Right atrium auricular region (tissue), 2 donors: ENCODE measurements around the gene FBXO28. TPM values are rescaled to one million over a fixed set of nuclear protein-coding genes. Genes with fewer than 3 reads are reported as not detected.

Experiments
- DNase-seq: peaks from one replicate; pipeline ENCODE4 v3.0.0-alpha.2; 2019; ENCODE audit warnings: low spot score
- H3K27ac ChIP-seq, 2 donors: fragments of 200-600 bp; sonication (generic); 1 replicate in 1 of 2; 2 replicates in 1 of 2; pipeline ENCODE4 v1.5.1; 2016 to 2019
- H3K27me3 ChIP-seq, 2 donors: fragments of 200-600 bp; sonication (generic); one replicate each; pipeline versions ENCODE4 v1.5.1 to v1.6.0; 2017 to 2019
- H3K36me3 ChIP-seq: fragments of 200-600 bp; sonication (generic); one replicate; pipeline ENCODE4 v1.5.1; 2016
- H3K4me1 ChIP-seq, 2 donors: fragments of 200-600 bp; sonication (generic); one replicate each; pipeline versions ENCODE4 v1.5.1 to v1.6.0; 2017 to 2019
- H3K4me3 ChIP-seq, 2 donors: fragments of 200-600 bp; sonication (generic); 1 replicate in 1 of 2; 2 replicates in 1 of 2; pipeline ENCODE4 v1.5.1; 2017 to 2019; ENCODE audit warnings: mild to moderate bottlenecking in 1 of 2, moderate library complexity in 1 of 2
- H3K9me3 ChIP-seq, 2 donors: fragments of 200-600 bp; sonication (generic); one replicate each; pipeline ENCODE4 v1.5.1; 2019
- total RNA-seq, 2 donors: library from RNA; depleted of rRNA; stranded (reverse); fragments of >200 nt; gene quantifications; one replicate each; pipeline ENCODE4 v1.1.0, GENCODE V29; 2016
- TF ChIP-seq, protein P1 (sequence below), 2 donors: fragments of 200-600 bp; sonication (generic); IDR thresholded peaks; one replicate each; pipeline ENCODE4 v1.5.1; 2019; ENCODE audit warnings: antibody characterized with exemption in 2 of 2

The FBXO28 gene
- total RNA-seq, 2 donors from 2014 or later, result 15.4 to 17.9 TPM

DNA sequence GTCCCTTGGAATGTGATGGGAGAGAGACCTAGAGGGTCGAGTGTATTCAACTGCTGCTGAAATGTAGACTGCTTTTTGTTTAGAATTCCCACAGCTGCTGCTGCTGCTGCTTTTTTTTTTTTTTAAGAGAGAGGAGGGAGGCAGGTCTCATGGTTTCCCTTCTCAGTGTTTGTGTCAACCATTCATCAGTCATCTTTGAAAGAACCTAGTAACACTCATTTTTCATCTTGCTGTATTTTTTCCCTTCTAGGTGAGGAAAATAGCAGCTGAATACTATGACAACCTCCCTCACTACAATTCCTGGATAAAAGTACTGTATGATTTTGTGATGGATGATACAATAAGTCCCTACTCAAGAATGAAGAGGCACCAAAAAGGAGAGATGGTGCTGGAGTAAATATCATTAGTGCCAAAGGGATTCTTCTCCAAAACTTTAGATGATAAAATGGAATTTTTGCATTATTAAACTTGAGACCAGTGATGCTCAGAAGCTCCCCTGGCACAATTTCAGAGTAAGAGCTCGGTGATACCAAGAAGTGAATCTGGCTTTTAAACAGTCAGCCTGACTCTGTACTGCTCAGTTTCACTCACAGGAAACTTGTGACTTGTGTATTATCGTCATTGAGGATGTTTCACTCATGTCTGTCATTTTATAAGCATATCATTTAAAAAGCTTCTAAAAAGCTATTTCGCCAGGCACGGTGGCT, 78.3 kb downstream of the FBXO28 start:
- TF ChIP-seq, protein P1, sequence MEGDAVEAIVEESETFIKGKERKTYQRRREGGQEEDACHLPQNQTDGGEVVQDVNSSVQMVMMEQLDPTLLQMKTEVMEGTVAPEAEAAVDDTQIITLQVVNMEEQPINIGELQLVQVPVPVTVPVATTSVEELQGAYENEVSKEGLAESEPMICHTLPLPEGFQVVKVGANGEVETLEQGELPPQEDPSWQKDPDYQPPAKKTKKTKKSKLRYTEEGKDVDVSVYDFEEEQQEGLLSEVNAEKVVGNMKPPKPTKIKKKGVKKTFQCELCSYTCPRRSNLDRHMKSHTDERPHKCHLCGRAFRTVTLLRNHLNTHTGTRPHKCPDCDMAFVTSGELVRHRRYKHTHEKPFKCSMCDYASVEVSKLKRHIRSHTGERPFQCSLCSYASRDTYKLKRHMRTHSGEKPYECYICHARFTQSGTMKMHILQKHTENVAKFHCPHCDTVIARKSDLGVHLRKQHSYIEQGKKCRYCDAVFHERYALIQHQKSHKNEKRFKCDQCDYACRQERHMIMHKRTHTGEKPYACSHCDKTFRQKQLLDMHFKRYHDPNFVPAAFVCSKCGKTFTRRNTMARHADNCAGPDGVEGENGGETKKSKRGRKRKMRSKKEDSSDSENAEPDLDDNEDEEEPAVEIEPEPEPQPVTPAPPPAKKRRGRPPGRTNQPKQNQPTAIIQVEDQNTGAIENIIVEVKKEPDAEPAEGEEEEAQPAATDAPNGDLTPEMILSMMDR (IDR thresholded peaks at IDR 0.05), result no peak
- peaks cover 42% of the 10 kb centered on the region for H3K36me3 ChIP-seq
- H3K9me3 ChIP-seq, result no peaks in the 10 kb centered on the region
- H3K4me1 ChIP-seq, result no peaks in the 10 kb centered on the region
- H3K27me3 ChIP-seq, result no peaks in the 10 kb centered on the region
- H3K4me3 ChIP-seq, result no peak overlapping the region
- H3K27ac ChIP-seq, result no peak overlapping the region
- DNase-seq, result no peak

DNA sequence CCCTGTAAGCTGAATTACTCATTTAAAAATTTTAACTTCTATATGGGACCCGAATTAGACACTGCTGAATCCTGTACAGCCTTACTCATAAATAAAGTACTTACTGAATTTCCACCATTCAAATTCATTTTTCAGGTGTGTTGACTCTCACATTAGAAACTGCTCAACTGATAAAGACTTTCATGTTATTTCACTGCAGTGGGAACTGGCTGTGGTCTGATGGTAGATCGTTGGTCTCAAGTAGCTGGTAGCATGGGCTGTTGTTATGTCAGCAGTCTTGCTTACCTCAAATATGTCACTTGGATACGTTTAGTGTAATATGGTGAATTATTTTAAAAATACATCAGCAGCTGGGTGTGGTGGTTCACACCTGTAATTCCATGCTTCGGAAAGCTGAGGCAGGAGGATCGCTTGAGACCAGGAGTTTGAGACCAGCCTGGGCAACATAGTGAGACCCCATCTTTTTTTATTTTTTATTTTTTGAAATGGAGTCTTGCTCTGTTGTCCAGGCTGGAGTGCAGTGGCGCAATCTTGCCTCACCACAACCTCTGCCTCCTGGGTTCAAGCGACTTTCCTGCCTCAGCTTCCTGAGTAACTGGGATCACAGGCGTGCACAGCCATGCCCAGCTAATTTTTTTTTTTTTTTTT, 79.5 kb downstream of the FBXO28 start:
- Histone ChIP-seq H3K4me1 (no peaks in the 10 kb centered on the region), H3K36me3 (peaks cover 42% of the 10 kb centered on the region), H3K27ac (no peak overlapping the region), H3K9me3 (no peaks in the 10 kb centered on the region), H3K4me3 (no peak overlapping the region), H3K27me3 (no peaks in the 10 kb centered on the region)
- no peak for DNase-seq
- TF ChIP-seq, protein P1 (IDR thresholded peaks at IDR 0.05), result no peak

DNA sequence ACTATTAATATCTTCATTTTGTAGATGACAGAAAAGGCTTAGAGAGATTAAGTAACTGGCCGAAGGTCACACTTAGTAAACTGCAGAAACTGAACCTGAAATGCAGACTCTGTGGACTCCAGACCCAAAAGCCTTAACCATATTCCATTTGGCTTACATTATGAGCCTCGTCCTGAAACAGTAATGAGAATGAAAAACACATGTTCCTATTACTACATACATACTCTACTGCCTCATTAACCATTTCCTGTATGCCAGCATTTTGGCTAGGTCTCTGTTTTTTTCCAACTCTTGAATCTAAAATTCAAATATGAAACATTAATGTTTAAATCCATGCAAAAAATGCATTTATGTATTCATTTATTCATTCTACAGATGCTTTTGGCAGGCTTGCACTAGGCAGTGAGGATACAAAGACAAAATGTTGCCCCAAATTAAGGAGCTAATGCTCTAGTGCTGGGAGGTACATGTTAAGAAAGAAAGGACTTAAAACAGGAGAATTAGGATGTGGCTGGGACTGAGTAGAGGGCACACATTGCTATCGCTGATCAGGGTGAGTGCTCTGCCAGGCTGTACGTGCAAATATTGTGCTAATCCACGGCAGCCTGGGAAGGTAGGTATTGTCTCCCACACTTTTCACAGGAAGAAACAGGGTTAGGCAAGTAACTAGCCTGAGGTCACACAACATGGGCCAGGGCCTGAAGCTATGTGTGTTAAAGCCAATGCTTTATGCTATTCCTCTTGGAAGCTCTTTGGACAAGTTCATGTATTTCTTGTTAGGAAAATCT, 83.1 kb downstream of the FBXO28 start:
- no peak overlapping the region for H3K27ac ChIP-seq
- H3K4me1 ChIP-seq, result no peaks in the 10 kb centered on the region
- no peak for DNase-seq
- H3K36me3 ChIP-seq, result peaks cover 23% of the 10 kb centered on the region
- TF ChIP-seq, protein P1 (IDR thresholded peaks at IDR 0.05), result no peak
- H3K9me3 ChIP-seq, result no peaks in the 10 kb centered on the region
- no peak overlapping the region for H3K4me3 ChIP-seq
- no peaks in the 10 kb centered on the region for H3K27me3 ChIP-seq

DNA sequence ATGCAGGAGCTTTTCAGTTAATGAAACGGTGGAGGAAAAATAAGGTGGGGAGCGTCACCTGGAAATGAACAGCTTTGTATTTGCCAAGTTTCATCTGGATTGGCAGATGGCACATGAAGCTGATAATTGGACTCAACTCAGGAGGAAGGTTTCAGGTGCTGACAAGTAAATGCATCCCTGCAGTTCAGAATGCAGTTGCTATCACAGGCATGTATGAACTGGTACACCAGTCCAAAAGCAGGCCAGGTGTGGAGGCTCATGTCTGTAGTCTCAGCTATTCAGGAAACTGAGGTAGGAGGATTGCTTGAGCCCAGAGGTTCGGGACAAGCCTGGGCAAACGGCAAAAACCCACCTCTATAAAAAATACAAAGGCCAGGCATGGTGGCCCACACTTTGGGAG, 84.7 kb downstream of the FBXO28 start:
- peaks cover 0 to 3% of the 10 kb centered on the region in 2 donors for H3K4me1 ChIP-seq
- TF ChIP-seq, protein P1 (IDR thresholded peaks at IDR 0.05), result no peak
- no peak for DNase-seq
- no peak overlapping the region for H3K27ac ChIP-seq
- no peak overlapping the region for H3K4me3 ChIP-seq
- H3K27me3 ChIP-seq, result no peaks in the 10 kb centered on the region
- H3K36me3 ChIP-seq, result peaks cover 10% of the 10 kb centered on the region
- no peaks in the 10 kb centered on the region for H3K9me3 ChIP-seq

DNA sequence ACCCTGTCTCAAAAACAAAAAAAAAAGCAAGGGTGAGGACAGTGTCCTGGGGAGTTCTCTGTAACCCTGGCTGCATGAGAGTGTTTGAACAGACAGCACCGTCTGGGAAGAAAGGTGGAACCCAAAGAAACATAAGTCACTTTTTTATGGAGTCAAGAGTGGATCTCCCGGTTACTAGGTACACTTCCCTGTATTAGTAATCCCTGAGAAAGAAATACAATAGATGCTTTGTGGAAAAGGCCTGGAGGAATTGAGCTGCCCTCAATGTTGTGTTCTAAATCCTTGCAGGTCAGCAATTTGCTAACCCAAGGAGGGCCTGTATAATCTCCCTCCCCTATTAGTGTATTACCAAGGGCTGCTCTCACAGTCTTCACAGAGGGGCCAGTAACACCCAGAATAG, 85.8 kb downstream of the FBXO28 start:
- Histone ChIP-seq H3K4me3 (no peak overlapping the region), H3K27me3 (no peaks in the 10 kb centered on the region), H3K9me3 (no peaks in the 10 kb centered on the region), H3K27ac (no peak overlapping the region), H3K36me3 (no peaks in the 10 kb centered on the region), H3K4me1 (peaks cover 0 to 14% of the 10 kb centered on the region in 2 donors)
- no peak for DNase-seq
- TF ChIP-seq, protein P1 (IDR thresholded peaks at IDR 0.05), result no peak
